Adrenal gland (tissue), 12 donors: ENCODE measurements around the gene RBBP5. TPM values are rescaled to one million over a fixed set of nuclear protein-coding genes. Genes with fewer than 3 reads are reported as not detected.

Experiments
- DNase-seq, 7 donors: peaks; one replicate each; pipeline ENCODE4 v3.0.0-alpha.2; 2019 to 2020
- H3K27ac ChIP-seq, 5 donors: fragments of 200-600 bp; sonication (generic) in 4 of 5; 1 replicate in 3 of 5; 2 replicates in 2 of 5; pipeline versions ENCODE4 v1.5.1 to v1.8.0; 2016 to 2020; ENCODE audit warnings: mild to moderate bottlenecking in 1 of 5
- H3K27me3 ChIP-seq: fragments of 200-600 bp; 2 replicates; pipeline ENCODE4 v1.8.0; 2021
- H3K36me3 ChIP-seq, 2 donors: fragments of 200-600 bp; replicated peaks in 1 of 2; 1 replicate in 1 of 2; 2 replicates in 1 of 2; pipeline versions ENCODE4 v1.5.1 to v1.8.0; 2018 to 2022
- H3K4me1 ChIP-seq, 2 donors: fragments of 200-600 bp; replicated peaks in 1 of 2; 1 replicate in 1 of 2; 2 replicates in 1 of 2; pipeline versions ENCODE4 v1.5.1 to v1.8.0; 2018 to 2021
- H3K4me3 ChIP-seq, 4 donors: fragments of 200-600 bp; sonication (generic) in 3 of 4; one replicate each; pipeline ENCODE4 v1.5.1; 2016 to 2018
- H3K9me3 ChIP-seq, 3 donors: fragments of 200-600 bp; sonication (generic) in 1 of 3; replicated peaks in 1 of 3; 1 replicate in 2 of 3; 2 replicates in 1 of 3; pipeline versions ENCODE4 v1.5.1 to v1.8.0; 2016 to 2021
- CTCF ChIP-seq, 6 experiments: fragments of 450-650 bp in 4 of 6; fragments of 200-600 bp in 2 of 6; sonication (generic) in 1 of 6; IDR thresholded peaks; 1 replicate in 5 of 6; 2 replicates in 1 of 6; pipeline versions ENCODE4 v1.5.1 to v1.8.0; 2016 to 2021; ENCODE audit warnings: antibody characterized with exemption in 6 of 6, mild to moderate bottlenecking in 2 of 6, moderate library complexity in 1 of 6
- POLR2A ChIP-seq, 2 donors: fragments of 450-650 bp; IDR thresholded peaks; one replicate each; pipeline ENCODE4 v1.6.1; 2017; ENCODE audit warnings: antibody characterized with exemption in 2 of 2, mild to moderate bottlenecking in 2 of 2, moderate library complexity in 1 of 2
- WGBS, 4 donors: extraction: QIAGEN DNeasy Blood & Tissue Kit in 2 of 4; methylation state at CpG; one replicate each; pipeline versions ENCODE4 v1.1.5 to v1.1.7; 2013 to 2017; 5-methylcytosine and 5-hydroxymethylcytosine counted together
- intact Hi-C, 2 donors: fragments of 100-400 bp; cut with DNase I; formaldehyde crosslinking; loops; one replicate each; pipeline versions ENCODE4 v1.14.1 to v1.15.0; 2022 to 2023
- polyA plus RNA-seq, 3 donors: library from polyadenylated mRNA; stranded (reverse); fragments of 200-250 nt in 2 of 3; fragments of 350-450 nt in 1 of 3; fragmentation: Illumina TruSeq in 1 of 3; extraction: RNeasy Lipid Tissue Mini Kit (QIAGEN cat#74804) in 1 of 3; gene quantifications; one replicate each; pipeline ENCODE4 v1.2.3, GENCODE V29; 2013 to 2014
- total RNA-seq, 9 donors: library from RNA; depleted of rRNA in 4 of 9; stranded (reverse); fragments of >200 nt in 4 of 9; fragments of 120-200 nt in 1 of 9; fragmentation: NEBNext Ultra II Directional in 1 of 9; extraction: Animal tissue kit (Norgen Biotek cat#: 25700) in 1 of 9; gene quantifications; one replicate each; pipeline versions ENCODE4 v1.1.0 to v1.2.4, GENCODE V29; 2013 to 2023
- donor health status: healthy with polysubstance abuse.
- donor health status: Bipolar disorder and iron deficiency.
- donor health status: DM: yes; HTN: yes; CAD: no.
- donor health status: DM: no; HTN: no; CAD: no.
- donor health status: DM: no; HTN: no; CAD: no.
- donor health status: DM: yes; HTN: yes; CAD: no.

Gene RBBP5
- total and polyA plus RNA-seq, 12 donors = 4.7 to 26.0 (median 18.3) TPM

GRCh38 chr1:205124726-205125125, 2.9 kb upstream of the RBBP5 start:
- Histone ChIP-seq H3K36me3 (no peaks in the 10 kb centered on the region), H3K4me1 (peaks cover 12 to 23% of the 10 kb centered on the region in 2 donors), H3K4me3 (no peak overlapping the region), H3K27ac (no peak overlapping the region), H3K9me3 (no peaks in the 10 kb centered on the region), H3K27me3 (no peaks in the 10 kb centered on the region)
- 65 to 81% (median 73%) methylated on average over 7 of the region's 7 CpGs for WGBS, 4 donors
- TF ChIP-seq POLR2A (IDR thresholded peaks at IDR 0.05) = no peak
- TF ChIP-seq CTCF (IDR thresholded peaks at IDR 0.05) = no peak
- intact Hi-C loops = loop anchor here in 1 of 2 donors (5.0 kb wide), 1 partner anchor 133 kb away; no protein-coding TSS in a partner anchor
- no peak for DNase-seq

- H3K27ac ChIP-seq = peak overlapping the region; percentile 86 to 99 (median 95)
- no peaks in the 10 kb centered on the region for H3K9me3 ChIP-seq
- H3K27me3 ChIP-seq = no peaks in the 10 kb centered on the region
- TF ChIP-seq POLR2A (IDR thresholded peaks at IDR 0.05) (no peak), CTCF (IDR thresholded peaks at IDR 0.05) (no peak)
- H3K4me1 ChIP-seq = peaks cover 12 to 31% of the 10 kb centered on the region in 2 donors
- peaks cover 0 to 9% of the 10 kb centered on the region in 2 donors for H3K36me3 ChIP-seq
- intact Hi-C loops = no loop called here
- DNase-seq = no peak
- WGBS, 4 donors = 10 to 14% (median 11%) methylated on average over 9 of the region's 9 CpGs
- peak overlapping the region in 3 of 4 donors; percentile 13 to 93 (median 89) for H3K4me3 ChIP-seq
Measured at GRCh38 chr1:205122489-205122882, 708 bp upstream of the RBBP5 start.

- Histone ChIP-seq H3K36me3 (peaks cover 0 to 25% of the 10 kb centered on the region in 2 donors), H3K27me3 (no peaks in the 10 kb centered on the region), H3K4me1 (peaks cover 12 to 31% of the 10 kb centered on the region in 2 donors), H3K9me3 (no peaks in the 10 kb centered on the region), H3K4me3 (no peak overlapping the region), H3K27ac (no peak overlapping the region)
- TF ChIP-seq POLR2A (IDR thresholded peaks at IDR 0.05) = no peak
- TF ChIP-seq CTCF (IDR thresholded peaks at IDR 0.05) = no peak
- no peak for DNase-seq
- intact Hi-C loops = no loop called here
- WGBS, 4 donors = 61 to 78% (median 68%) methylated on average over 2 of the region's 2 CpGs
Measured at GRCh38 chr1:205118752-205119151, 3.0 kb downstream of the RBBP5 start.

- H3K36me3 ChIP-seq = peaks cover 0 to 42% of the 10 kb centered on the region in 2 donors
- no peak for DNase-seq
Measured at GRCh38 chr1:205111354-205111753, 10.4 kb downstream of the RBBP5 start.

More at GRCh38 chr1:205111354-205111753, 10.4 kb downstream of the RBBP5 start:
- Histone ChIP-seq H3K27me3 (no peaks in the 10 kb centered on the region), H3K9me3 (no peaks in the 10 kb centered on the region), H3K4me3 (no peak overlapping the region), H3K27ac (no peak overlapping the region), H3K4me1 (no peaks in the 10 kb centered on the region)
- intact Hi-C loops = no loop called here
- no peak for TF ChIP-seq POLR2A (IDR thresholded peaks at IDR 0.05)
- TF ChIP-seq CTCF (IDR thresholded peaks at IDR 0.05) = no peak
